Astrocyte of the cerebellum (primary cell): Measurements from ENCODE around the gene DPAGT1.
"Not testable (repeated sequence)": the region's sequence is repeated elsewhere in the genome, so short reads cannot be mapped to it uniquely, and the experiment has no call there.

ENCODE experiments used
- DNase-seq: peaks from one replicate; pipeline ENCODE4 v3.0.0-alpha.2; 2011; ENCODE audit warnings: low read depth
- H3K4me3 ChIP-seq: 2 replicates; pipeline ENCODE4 v1.5.1; 2011; ENCODE audit warnings: mild to moderate bottlenecking, low read depth, low read length, moderate library complexity
- in situ Hi-C: cut with HindIII; loops from 2 replicates; pipeline ENCODE4 v1.10.0; 2017; ENCODE audit warnings: low sequenced_read_pairs
- TF ChIP-seq, protein P1 (sequence below): IDR thresholded peaks from 2 replicates; pipeline ENCODE4 v1.5.1; 2012; ENCODE audit warnings: low read length, low read depth, moderate library complexity, mild to moderate bottlenecking; ENCODE audit errors: missing control alignments

DPAGT1 gene

GRCh38 chr11:119078675-119079420 lies 22.8 kb downstream of the DPAGT1 start:
- no peak for DNase-seq
- in situ Hi-C loops = no loop called here
- TF ChIP-seq, protein P1, sequence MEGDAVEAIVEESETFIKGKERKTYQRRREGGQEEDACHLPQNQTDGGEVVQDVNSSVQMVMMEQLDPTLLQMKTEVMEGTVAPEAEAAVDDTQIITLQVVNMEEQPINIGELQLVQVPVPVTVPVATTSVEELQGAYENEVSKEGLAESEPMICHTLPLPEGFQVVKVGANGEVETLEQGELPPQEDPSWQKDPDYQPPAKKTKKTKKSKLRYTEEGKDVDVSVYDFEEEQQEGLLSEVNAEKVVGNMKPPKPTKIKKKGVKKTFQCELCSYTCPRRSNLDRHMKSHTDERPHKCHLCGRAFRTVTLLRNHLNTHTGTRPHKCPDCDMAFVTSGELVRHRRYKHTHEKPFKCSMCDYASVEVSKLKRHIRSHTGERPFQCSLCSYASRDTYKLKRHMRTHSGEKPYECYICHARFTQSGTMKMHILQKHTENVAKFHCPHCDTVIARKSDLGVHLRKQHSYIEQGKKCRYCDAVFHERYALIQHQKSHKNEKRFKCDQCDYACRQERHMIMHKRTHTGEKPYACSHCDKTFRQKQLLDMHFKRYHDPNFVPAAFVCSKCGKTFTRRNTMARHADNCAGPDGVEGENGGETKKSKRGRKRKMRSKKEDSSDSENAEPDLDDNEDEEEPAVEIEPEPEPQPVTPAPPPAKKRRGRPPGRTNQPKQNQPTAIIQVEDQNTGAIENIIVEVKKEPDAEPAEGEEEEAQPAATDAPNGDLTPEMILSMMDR = no peak
- no peak overlapping the region for H3K4me3 ChIP-seq

DNA sequence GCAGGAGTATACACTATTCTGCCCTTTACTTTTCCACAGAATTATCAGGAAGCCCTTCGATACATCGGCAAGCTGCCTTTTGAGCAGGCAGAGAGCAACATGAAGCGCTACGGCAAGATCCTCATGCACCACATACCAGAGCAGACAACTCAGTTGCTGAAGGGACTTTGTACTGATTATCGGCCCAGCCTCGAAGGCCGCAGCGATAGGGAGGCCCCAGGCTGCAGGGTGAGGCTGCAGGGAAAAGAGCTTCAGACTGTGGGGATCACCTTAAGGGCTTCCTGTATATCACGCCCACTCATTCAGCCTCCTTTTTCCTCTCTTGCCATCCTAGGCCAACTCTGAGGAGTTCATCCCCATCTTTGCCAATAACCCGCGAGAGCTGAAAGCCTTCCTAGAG lies 23.8 kb downstream of the DPAGT1 start:
- in situ Hi-C loops = no loop called here
- no peak for DNase-seq
- H3K4me3 ChIP-seq = no peak overlapping the region
- TF ChIP-seq, protein P1 = no peak

DNA sequence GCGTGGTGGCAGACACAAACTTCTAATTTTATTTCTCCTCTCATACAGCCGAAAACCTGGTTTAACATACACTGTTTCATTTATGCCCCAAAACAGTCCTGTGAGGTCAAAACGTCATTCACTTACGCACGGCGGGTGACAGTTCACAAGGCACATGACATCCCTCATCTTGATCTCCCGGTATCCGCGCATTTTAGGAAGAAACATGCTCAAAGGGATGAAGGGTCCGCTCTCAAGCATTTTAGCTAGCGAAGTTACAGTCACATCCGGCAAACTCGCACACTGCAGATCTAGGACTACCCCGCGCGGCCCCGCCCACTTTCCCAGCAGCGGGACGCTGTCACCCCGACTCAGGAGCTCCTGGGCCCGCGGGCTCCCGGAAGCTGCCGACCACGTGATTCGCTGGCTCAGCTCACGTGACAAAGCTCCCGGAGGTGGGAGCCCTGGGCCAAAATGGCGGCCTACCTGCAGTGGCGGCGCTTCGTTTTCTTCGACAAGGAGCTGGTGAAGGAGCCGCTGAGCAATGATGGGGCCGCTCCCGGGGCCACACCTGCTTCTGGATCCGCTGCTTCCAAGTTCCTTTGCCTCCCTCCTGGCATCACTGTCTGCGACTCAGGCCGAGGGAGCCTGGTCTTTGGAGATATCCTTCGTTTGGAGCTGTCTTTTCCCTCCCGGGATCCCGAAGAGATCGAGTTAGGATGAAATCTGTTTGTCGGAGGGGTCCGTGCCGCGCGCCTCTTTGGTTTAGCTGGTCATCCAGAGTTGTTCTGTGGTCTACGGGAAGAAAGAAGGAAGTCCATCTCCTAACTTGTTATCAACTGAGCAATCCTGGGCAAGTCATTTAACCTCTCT lies 34.1 kb downstream of the DPAGT1 start, which contains the start of gene VPS11:
Gene VPS11 (plus strand): TSS at position 448 of the 852 bp plus-strand sequence. CDS start 6 bp downstream, at position 454.
- H3K4me3 ChIP-seq = peak within 1 kb of the TSS; percentile 100
- in situ Hi-C loops = no loop called here
- TF ChIP-seq, protein P1 = no peak
- DNase-seq = peak; percentile 89

DNA sequence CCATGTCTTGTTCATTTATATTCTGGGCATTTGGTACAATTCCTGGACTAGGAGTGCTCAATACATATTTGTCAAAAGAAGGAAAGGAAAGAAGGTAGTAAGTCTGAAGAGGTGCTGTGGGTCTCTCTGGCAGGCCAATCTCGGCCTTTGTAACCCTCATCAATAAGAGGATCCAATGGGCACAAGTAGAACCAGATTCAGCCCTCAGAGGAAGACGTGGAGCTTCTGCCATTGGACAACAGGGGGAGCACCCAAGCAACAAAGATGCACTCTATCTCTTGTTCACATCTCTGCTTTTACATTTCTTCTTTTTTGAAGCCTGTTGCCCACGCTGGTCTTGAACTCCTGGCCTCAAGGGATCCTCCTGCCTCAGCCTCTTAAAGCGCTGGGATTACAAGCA lies 36.3 kb downstream of the DPAGT1 start:
- DNase-seq = no peak
- H3K4me3 ChIP-seq = no peak overlapping the region
- TF ChIP-seq, protein P1 = peak; percentile 55
- in situ Hi-C loops = no loop called here

DNA sequence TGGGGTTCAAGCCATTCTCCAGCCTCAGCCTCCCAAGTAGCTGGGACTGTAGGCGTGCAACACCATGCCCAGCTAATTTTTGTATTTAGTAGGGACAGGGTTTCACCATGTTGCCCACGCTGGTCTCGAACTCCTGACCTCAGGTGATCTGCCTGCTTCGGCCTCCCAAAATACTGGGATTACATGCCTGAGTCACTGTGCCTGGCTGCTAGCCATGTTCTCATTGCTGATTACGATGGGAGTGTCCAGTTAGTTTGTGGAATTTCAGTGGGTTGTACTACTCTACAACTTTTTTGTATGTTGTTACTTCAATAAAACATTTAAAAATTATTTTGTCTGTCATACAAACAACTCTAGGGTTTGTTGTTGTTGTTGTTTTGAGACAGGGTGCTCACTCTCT lies 38.9 kb downstream of the DPAGT1 start:
- H3K4me3 ChIP-seq = no peak overlapping the region
- no peak for DNase-seq
- in situ Hi-C loops = no loop called here
- TF ChIP-seq, protein P1 = no peak

DNA sequence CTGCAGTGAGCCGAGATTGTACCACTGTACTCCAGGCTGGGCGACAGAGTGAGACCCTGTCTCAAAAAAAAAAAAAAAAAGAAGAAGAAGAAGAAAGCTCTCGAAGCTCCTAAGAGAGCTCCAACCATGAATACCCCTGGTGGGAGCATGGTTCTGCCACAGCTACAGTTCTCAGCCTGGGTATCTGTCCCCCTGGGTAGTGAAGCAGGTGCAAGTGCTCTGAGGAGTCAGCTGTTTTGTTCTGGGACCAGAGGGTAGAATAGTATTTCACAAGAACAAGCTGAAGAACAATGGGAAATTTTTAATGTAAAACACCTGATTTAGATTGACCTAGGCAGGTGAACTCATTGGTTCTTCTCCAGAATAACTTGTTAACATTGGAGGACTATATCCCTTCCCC lies 40.4 kb downstream of the DPAGT1 start:
- DNase-seq = no peak
- no peak overlapping the region for H3K4me3 ChIP-seq
- in situ Hi-C loops = no loop called here
- TF ChIP-seq, protein P1 = no peak

- DNase-seq, H3K4me3 ChIP-seq, in situ Hi-C loops: not testable (repeated sequence)
Observed at GRCh38 chr11:119059128-119059527, 42.5 kb downstream of the DPAGT1 start.
